ENCODE measurements around the gene TRPC4. TPM values are rescaled to one million over a fixed set of nuclear protein-coding genes. Genes with fewer than 3 reads are reported as not detected.

Gene TRPC4
- total RNA-seq, 1 experiment from 2014 or later, result 8.0 TPM

DNA sequence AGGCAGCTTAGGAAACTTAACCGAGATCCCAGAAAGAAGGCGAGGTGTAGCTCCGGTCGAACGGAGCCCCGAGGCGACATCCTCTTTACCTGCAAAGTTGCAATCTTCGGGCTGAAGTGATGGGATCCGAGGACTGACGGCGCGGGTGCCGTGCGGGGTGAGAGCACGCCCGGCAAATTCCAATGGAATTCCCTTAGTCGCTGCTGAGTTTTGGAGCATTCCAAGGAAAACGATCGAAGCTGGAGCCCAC is 141 bp downstream of the TRPC4 start:
- ChIA-PET CTCF (interaction anchor here (0.6 to 4.6 kb wide), 33 partner anchors 10 to 817 kb away, joined by 3 to 29 read pairs (median 5); partner anchors contain the start of gene FREM2), POLR2A (interaction anchor here (0.7 kb wide), 1 partner anchor 25 kb away, joined by 4 read pairs; no protein-coding TSS in a partner anchor)
- Mint-ChIP-seq H3K4me1 (peaks cover 30% of the 10 kb centered on the region), H3K27ac (peak overlapping the region; percentile 66), H3K9me3 (no peaks in the 10 kb centered on the region), H3K27me3 (ENCODE audit: low read depth) (peaks cover 21% of the 10 kb centered on the region), H3K4me3 (peak overlapping the region; percentile 97), H3K36me3 (no peaks in the 10 kb centered on the region)
- peak; percentile 18 for ATAC-seq
- no peak for DNase-seq (ENCODE audit: low spot score)
- TF ChIP-seq, protein P1, sequence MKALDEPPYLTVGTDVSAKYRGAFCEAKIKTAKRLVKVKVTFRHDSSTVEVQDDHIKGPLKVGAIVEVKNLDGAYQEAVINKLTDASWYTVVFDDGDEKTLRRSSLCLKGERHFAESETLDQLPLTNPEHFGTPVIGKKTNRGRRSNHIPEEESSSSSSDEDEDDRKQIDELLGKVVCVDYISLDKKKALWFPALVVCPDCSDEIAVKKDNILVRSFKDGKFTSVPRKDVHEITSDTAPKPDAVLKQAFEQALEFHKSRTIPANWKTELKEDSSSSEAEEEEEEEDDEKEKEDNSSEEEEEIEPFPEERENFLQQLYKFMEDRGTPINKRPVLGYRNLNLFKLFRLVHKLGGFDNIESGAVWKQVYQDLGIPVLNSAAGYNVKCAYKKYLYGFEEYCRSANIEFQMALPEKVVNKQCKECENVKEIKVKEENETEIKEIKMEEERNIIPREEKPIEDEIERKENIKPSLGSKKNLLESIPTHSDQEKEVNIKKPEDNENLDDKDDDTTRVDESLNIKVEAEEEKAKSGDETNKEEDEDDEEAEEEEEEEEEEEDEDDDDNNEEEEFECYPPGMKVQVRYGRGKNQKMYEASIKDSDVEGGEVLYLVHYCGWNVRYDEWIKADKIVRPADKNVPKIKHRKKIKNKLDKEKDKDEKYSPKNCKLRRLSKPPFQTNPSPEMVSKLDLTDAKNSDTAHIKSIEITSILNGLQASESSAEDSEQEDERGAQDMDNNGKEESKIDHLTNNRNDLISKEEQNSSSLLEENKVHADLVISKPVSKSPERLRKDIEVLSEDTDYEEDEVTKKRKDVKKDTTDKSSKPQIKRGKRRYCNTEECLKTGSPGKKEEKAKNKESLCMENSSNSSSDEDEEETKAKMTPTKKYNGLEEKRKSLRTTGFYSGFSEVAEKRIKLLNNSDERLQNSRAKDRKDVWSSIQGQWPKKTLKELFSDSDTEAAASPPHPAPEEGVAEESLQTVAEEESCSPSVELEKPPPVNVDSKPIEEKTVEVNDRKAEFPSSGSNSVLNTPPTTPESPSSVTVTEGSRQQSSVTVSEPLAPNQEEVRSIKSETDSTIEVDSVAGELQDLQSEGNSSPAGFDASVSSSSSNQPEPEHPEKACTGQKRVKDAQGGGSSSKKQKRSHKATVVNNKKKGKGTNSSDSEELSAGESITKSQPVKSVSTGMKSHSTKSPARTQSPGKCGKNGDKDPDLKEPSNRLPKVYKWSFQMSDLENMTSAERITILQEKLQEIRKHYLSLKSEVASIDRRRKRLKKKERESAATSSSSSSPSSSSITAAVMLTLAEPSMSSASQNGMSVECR (CRISPR knock-in tag; IDR thresholded peaks at IDR 0.05; ENCODE audit: borderline replicate concordance), result peak; percentile 30; the same call in 1 of the 2 replicates
- TF ChIP-seq, protein P2, sequence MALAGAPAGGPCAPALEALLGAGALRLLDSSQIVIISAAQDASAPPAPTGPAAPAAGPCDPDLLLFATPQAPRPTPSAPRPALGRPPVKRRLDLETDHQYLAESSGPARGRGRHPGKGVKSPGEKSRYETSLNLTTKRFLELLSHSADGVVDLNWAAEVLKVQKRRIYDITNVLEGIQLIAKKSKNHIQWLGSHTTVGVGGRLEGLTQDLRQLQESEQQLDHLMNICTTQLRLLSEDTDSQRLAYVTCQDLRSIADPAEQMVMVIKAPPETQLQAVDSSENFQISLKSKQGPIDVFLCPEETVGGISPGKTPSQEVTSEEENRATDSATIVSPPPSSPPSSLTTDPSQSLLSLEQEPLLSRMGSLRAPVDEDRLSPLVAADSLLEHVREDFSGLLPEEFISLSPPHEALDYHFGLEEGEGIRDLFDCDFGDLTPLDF (CRISPR knock-in tag; IDR thresholded peaks at IDR 0.05), result no peak
- no peak for TF ChIP-seq ZNF416 (CRISPR knock-in tag; IDR thresholded peaks at IDR 0.05)
- TF ChIP-seq, protein P3, sequence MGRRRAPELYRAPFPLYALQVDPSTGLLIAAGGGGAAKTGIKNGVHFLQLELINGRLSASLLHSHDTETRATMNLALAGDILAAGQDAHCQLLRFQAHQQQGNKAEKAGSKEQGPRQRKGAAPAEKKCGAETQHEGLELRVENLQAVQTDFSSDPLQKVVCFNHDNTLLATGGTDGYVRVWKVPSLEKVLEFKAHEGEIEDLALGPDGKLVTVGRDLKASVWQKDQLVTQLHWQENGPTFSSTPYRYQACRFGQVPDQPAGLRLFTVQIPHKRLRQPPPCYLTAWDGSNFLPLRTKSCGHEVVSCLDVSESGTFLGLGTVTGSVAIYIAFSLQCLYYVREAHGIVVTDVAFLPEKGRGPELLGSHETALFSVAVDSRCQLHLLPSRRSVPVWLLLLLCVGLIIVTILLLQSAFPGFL (CRISPR knock-in tag; IDR thresholded peaks at IDR 0.05; ENCODE audit: borderline replicate concordance), result no peak
- no peak for TF ChIP-seq SMAD4 (CRISPR knock-in tag; IDR thresholded peaks at IDR 0.05)
- TF ChIP-seq, protein P4, sequence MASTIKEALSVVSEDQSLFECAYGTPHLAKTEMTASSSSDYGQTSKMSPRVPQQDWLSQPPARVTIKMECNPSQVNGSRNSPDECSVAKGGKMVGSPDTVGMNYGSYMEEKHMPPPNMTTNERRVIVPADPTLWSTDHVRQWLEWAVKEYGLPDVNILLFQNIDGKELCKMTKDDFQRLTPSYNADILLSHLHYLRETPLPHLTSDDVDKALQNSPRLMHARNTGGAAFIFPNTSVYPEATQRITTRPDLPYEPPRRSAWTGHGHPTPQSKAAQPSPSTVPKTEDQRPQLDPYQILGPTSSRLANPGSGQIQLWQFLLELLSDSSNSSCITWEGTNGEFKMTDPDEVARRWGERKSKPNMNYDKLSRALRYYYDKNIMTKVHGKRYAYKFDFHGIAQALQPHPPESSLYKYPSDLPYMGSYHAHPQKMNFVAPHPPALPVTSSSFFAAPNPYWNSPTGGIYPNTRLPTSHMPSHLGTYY (CRISPR knock-in tag; IDR thresholded peaks at IDR 0.05), result no peak
- no peak for TF ChIP-seq GRHL2 (CRISPR knock-in tag; IDR thresholded peaks at IDR 0.05; ENCODE audit: insufficient replicate concordance, severe bottlenecking)
- TF ChIP-seq ZNF671 (CRISPR knock-in tag; IDR thresholded peaks at IDR 0.05), result no peak

DNA sequence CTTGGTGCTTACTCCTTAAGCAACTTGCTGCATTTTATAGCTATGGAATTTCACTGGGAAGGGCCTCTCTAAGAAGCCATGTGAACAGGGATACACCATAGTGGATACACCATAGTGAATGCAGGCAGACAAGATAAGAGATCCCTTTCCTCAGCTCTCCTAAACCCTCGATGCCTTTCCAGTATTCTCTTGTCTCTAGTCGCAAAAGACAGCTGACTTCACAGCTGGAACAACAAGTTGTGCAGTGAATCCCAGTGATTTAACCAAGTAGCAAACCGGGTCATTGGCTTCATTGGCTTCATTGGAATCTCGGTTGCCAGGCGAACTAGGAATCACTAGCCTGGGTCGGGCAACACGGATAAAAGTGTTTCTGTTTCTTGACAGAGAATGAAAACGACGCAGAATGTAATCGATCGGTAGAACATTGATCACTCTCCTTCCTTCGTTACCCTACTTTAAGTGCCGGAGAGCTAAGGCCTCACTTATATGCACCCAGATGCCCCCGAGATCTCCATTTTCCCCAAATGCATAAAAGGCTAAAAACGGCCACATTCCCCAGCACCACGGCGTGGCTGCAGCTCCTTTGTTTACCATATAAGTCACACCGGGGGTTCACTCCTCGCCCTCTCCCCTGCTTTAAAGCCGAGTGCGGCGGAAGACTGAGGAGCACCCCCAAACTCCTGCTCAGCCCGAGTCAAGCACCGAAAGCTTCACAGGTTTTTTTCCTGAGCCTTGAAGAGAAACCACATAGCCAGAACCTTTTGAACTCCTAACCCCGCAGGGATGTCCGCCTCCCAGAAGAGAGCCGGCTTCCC is 674 bp downstream of the TRPC4 start:
- H3K27me3 Mint-ChIP-seq (ENCODE audit: low read depth), result peaks cover 21% of the 10 kb centered on the region
- no peaks in the 10 kb centered on the region for H3K9me3 Mint-ChIP-seq
- peak; percentile 55; the same call in 1 of the 2 replicates for TF ChIP-seq MYBL2 (CRISPR knock-in tag; IDR thresholded peaks at IDR 0.05)
- no peak for TF ChIP-seq ZNF232 (CRISPR knock-in tag; IDR thresholded peaks at IDR 0.05)
- 0 out of 2 replicates have a peak, but pooled peaks have one; percentile 31 for TF ChIP-seq FOXJ3 (CRISPR knock-in tag; IDR thresholded peaks at IDR 0.05; ENCODE audit: borderline replicate concordance)
- H3K4me1 Mint-ChIP-seq, result peaks cover 31% of the 10 kb centered on the region
- CTCF ChIA-PET, result interaction anchor here (0.6 to 4.6 kb wide), 17 partner anchors 14 to 354 kb away, joined by 3 to 29 read pairs (median 5); no protein-coding TSS in a partner anchor
- POLR2A ChIA-PET, result interaction anchor here (0.6 to 0.7 kb wide), 2 partner anchors 25 to 869 kb away, joined by 4 to 6 read pairs; no protein-coding TSS in a partner anchor
- peak; percentile 30 for DNase-seq (ENCODE audit: low spot score)
- H3K27ac Mint-ChIP-seq, result peak overlapping the region; percentile 66
- H3K4me3 Mint-ChIP-seq, result peak overlapping the region; percentile 97
- ATAC-seq, result peak; percentile 31
- no peaks in the 10 kb centered on the region for H3K36me3 Mint-ChIP-seq

DNA sequence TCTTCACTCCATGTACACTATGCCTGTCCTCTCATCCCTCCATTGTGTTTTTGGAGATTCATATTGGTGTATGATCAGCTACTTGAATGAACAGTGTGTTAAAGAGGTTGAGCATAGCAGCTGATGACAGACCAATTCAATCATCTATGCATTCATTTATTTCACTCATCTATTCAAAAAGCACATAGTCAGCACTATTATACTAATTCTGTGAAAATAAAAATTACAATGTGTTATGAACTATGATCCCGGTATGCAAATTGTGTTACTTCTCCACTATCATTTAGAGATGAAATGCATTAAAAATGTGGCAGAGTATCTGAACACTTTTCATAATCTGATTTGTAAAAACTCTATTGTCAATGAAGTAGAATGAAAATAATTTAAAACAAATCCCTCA is 5.9 kb downstream of the TRPC4 start:
- no peaks in the 10 kb centered on the region for H3K9me3 Mint-ChIP-seq
- CTCF ChIA-PET, result no interaction called here
- H3K27ac Mint-ChIP-seq, result no peak overlapping the region
- H3K36me3 Mint-ChIP-seq, result no peaks in the 10 kb centered on the region
- no peak overlapping the region for H3K4me3 Mint-ChIP-seq
- peaks cover 9% of the 10 kb centered on the region for H3K4me1 Mint-ChIP-seq
- ATAC-seq (no peak), DNase-seq (ENCODE audit: low spot score) (no peak)
- POLR2A ChIA-PET, result no interaction called here
- H3K27me3 Mint-ChIP-seq (ENCODE audit: low read depth), result peaks cover 2% of the 10 kb centered on the region
- TF ChIP-seq ZNF263 (CRISPR knock-in tag; IDR thresholded peaks at IDR 0.05; ENCODE audit: low read depth) (no peak), EMX1 (CRISPR knock-in tag; IDR thresholded peaks at IDR 0.05) (no peak), ZNF317 (CRISPR knock-in tag; IDR thresholded peaks at IDR 0.05; ENCODE audit: borderline replicate concordance, low read depth) (no peak), RORB (CRISPR knock-in tag; IDR thresholded peaks at IDR 0.05) (no peak), CREB1 (CRISPR knock-in tag; IDR thresholded peaks at IDR 0.05) (no peak), MXD4 (CRISPR knock-in tag; IDR thresholded peaks at IDR 0.05; ENCODE audit: borderline replicate concordance) (no peak)
- TF ChIP-seq, protein P5, sequence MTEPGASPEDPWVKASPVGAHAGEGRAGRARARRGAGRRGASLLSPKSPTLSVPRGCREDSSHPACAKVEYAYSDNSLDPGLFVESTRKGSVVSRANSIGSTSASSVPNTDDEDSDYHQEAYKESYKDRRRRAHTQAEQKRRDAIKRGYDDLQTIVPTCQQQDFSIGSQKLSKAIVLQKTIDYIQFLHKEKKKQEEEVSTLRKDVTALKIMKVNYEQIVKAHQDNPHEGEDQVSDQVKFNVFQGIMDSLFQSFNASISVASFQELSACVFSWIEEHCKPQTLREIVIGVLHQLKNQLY (CRISPR knock-in tag; IDR thresholded peaks at IDR 0.05), result no peak
- TF ChIP-seq, protein P2 (CRISPR knock-in tag; IDR thresholded peaks at IDR 0.05), result no peak

Data from WTC11 (cell line).